Thyroid gland (tissue), 4 donors: ENCODE data around the gene TMEM256. TPM values are rescaled to one million over a fixed set of nuclear protein-coding genes. Genes with fewer than 3 reads are reported as not detected.

ENCODE experiments used
- DNase-seq, 2 donors: peaks; one replicate each; pipeline ENCODE4 v3.0.0-alpha.2; 2019
- H3K27ac ChIP-seq, 3 donors: fragments of 200-600 bp; sonication (generic); 1 replicate in 2 of 3; 2 replicates in 1 of 3; pipeline ENCODE4 v1.5.1; 2016 to 2019; ENCODE audit warnings: mild to moderate bottlenecking in 1 of 3, moderate library complexity in 1 of 3
- H3K27me3 ChIP-seq: fragments of 200-600 bp; sonication (generic); one replicate; pipeline ENCODE4 v1.5.1; 2019
- H3K36me3 ChIP-seq, 2 donors: fragments of 200-600 bp; sonication (generic); one replicate each; pipeline ENCODE4 v1.5.1; 2016 to 2019
- H3K4me1 ChIP-seq, 2 donors: fragments of 200-600 bp; sonication (generic); one replicate each; pipeline ENCODE4 v1.5.1; 2017 to 2019
- H3K4me3 ChIP-seq, 3 donors: fragments of 200-600 bp; sonication (generic); replicated peaks in 1 of 3; 1 replicate in 2 of 3; 2 replicates in 1 of 3; pipeline ENCODE4 v1.5.1; 2016; ENCODE audit warnings: mild to moderate bottlenecking in 1 of 3
- H3K9me3 ChIP-seq: fragments of 200-600 bp; sonication (generic); one replicate; pipeline ENCODE4 v1.5.1; 2017
- POLR2A ChIP-seq, 2 donors: fragments of 450-650 bp; IDR thresholded peaks; one replicate each; pipeline ENCODE4 v1.6.1; 2017; ENCODE audit warnings: antibody characterized with exemption in 2 of 2, mild to moderate bottlenecking in 2 of 2, moderate library complexity in 1 of 2
- WGBS, 2 donors: methylation state at CpG; one replicate each; pipeline ENCODE4 v1.1.5; 2017; 5-methylcytosine and 5-hydroxymethylcytosine counted together
- intact Hi-C: fragments of 100-400 bp; cut with DNase I; formaldehyde crosslinking; loops from one replicate; pipeline ENCODE4 v1.15.1; 2023
- total RNA-seq, 4 donors: library from RNA; depleted of rRNA; stranded (reverse); fragments of >200 nt; gene quantifications; one replicate each; pipeline ENCODE4 v1.2.3, GENCODE V29; 2016
- TF ChIP-seq, protein P1 (sequence below), 6 experiments: fragments of 200-600 bp in 3 of 6; fragments of 450-650 bp in 3 of 6; sonication (generic) in 3 of 6; IDR thresholded peaks; one replicate each; pipeline ENCODE4 v1.5.1; 2016 to 2019; ENCODE audit warnings: antibody characterized with exemption in 6 of 6, mild to moderate bottlenecking in 2 of 6, inconsistent platforms in 1 of 6, moderate library complexity in 1 of 6

Gene TMEM256
- total RNA-seq, 4 donors from 2014 or later, result 27.8 to 133 (median 35.2) TPM

DNA sequence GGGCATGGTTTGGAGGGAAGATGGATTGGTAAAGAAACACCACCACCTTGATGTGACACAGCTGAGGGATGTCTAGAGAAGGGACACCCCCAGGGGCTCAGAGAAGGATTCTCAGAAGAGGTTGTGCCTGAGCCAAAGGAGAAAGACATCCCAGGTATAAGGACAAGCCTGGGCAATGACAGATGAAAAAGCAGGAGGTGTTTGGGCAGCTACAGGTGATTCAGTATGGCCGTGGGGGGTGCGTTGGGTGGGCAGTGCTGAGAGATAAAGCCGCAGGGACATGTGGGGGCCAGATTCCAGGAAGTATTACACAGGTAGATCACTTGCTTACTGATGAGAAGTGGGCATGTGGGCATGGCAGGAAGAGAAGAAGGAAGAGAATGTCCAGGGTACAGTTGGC, 42.0 kb downstream of the TMEM256 start:
- TF ChIP-seq, protein P1, sequence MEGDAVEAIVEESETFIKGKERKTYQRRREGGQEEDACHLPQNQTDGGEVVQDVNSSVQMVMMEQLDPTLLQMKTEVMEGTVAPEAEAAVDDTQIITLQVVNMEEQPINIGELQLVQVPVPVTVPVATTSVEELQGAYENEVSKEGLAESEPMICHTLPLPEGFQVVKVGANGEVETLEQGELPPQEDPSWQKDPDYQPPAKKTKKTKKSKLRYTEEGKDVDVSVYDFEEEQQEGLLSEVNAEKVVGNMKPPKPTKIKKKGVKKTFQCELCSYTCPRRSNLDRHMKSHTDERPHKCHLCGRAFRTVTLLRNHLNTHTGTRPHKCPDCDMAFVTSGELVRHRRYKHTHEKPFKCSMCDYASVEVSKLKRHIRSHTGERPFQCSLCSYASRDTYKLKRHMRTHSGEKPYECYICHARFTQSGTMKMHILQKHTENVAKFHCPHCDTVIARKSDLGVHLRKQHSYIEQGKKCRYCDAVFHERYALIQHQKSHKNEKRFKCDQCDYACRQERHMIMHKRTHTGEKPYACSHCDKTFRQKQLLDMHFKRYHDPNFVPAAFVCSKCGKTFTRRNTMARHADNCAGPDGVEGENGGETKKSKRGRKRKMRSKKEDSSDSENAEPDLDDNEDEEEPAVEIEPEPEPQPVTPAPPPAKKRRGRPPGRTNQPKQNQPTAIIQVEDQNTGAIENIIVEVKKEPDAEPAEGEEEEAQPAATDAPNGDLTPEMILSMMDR (IDR thresholded peaks at IDR 0.05), result no peak
- TF ChIP-seq POLR2A (IDR thresholded peaks at IDR 0.05), result no peak
- DNase-seq, result no peak
- Histone ChIP-seq H3K4me3 (no peak overlapping the region), H3K27me3 (no peaks in the 10 kb centered on the region), H3K27ac (no peak overlapping the region), H3K9me3 (no peaks in the 10 kb centered on the region), H3K4me1 (no peaks in the 10 kb centered on the region), H3K36me3 (no peaks in the 10 kb centered on the region)
- WGBS, 2 donors, result 69 to 85% methylated on average over 3 of the region's 3 CpGs
- intact Hi-C loops, result loop anchor here (5.0 kb wide), 1 partner anchor 60 kb away; the partner anchor contains the start of gene SPEM1

DNA sequence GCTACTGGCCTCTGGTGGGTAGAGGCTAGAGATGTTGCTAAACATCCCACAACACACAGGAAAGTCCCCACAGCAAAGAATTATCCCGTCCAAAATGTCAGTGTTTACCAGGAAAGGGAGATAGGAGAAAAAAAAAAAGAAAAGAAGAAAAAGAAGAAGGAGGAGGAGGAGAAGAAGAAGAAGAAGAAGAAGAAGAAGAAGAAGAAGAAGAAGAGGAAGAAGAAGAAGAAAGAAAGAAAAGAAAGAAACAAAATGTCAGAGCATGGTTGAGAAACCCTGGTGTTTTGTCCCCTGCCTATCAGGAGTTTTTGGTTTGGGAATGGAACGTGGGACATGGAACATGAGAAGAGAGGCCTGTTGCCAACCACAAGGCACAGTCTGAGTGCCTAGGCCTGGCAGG, 46.5 kb downstream of the TMEM256 start:
- intact Hi-C loops, result loop anchor here (5.0 to 10.0 kb wide), 2 partner anchors 127 to 205 kb away; partner anchors contain the start of genes POLR2A, SENP3 and SLC35G6
- Histone ChIP-seq H3K27ac (no peak overlapping the region), H3K27me3 (no peaks in the 10 kb centered on the region), H3K9me3 (no peaks in the 10 kb centered on the region), H3K36me3 (no peaks in the 10 kb centered on the region), H3K4me1 (peaks cover 6 to 34% of the 10 kb centered on the region in 2 donors), H3K4me3 (no peak overlapping the region)
- DNase-seq, result no peak
- WGBS, 2 donors, result 77 to 81% methylated on average over 2 of the region's 2 CpGs
- TF ChIP-seq, protein P1 (IDR thresholded peaks at IDR 0.05), result no peak
- TF ChIP-seq POLR2A (IDR thresholded peaks at IDR 0.05), result no peak

DNA sequence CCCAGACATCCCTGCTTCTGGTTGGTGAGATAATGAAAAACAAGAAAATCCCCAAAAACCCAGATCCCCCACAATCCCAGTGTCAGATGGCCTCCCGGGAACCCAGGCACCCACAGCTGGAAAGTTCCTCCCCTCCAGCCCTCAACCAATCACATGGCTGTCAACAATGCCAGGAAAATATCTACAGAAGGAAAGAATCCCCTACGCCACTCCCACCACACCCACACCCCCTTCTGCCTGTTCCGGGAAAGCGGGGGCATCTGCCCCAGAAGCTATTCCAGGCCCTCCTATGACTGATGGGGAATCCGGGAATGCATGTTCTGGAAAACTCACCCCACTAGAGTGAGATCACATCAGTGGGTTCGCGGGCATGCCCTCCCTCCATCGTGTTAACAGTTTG, 47.1 kb downstream of the TMEM256 start:
- intact Hi-C loops, result loop anchor here (5.0 to 10.0 kb wide), 2 partner anchors 128 to 206 kb away; partner anchors contain the start of genes POLR2A, SENP3 and SLC35G6
- Histone ChIP-seq H3K4me1 (peaks cover 8 to 34% of the 10 kb centered on the region in 2 donors), H3K4me3 (no peak overlapping the region), H3K9me3 (no peaks in the 10 kb centered on the region), H3K27me3 (no peaks in the 10 kb centered on the region), H3K27ac (no peak overlapping the region), H3K36me3 (no peaks in the 10 kb centered on the region)
- TF ChIP-seq, protein P1 (IDR thresholded peaks at IDR 0.05), result no peak
- no peak for DNase-seq
- WGBS, 2 donors, result 63 to 84% methylated on average over 7 of the region's 8 CpGs

DNA sequence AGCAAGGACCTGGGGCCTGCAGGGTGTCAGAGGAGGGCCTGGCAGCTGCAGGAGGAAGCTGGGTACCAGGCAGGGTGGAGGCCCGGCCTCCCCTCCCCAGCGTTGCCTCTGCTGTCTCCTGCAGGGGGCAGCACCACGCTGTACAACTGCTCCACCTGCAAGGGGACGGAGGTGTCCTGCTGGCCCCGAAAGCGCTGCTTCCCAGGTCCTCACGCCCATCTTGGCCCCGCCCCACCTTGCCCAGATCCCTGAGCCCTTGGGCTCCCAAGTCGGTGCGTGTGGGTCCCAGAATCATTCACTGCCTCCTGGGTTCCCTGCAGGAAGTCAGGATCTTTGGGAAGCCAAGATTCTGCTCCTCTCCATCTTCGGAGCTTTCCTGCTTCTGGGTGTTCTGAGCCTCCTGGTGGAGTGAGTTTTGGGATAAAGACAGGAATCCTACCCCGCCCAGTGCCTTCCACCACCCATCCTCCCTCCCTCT, 47.8 kb downstream of the TMEM256 start:
- WGBS, 2 donors, result 13 to 30% methylated on average over 4 to 12 of the region's 12 CpGs
- Histone ChIP-seq H3K4me1 (peaks cover 8 to 34% of the 10 kb centered on the region in 2 donors), H3K27me3 (no peaks in the 10 kb centered on the region), H3K4me3 (no peak overlapping the region), H3K36me3 (no peaks in the 10 kb centered on the region), H3K27ac (no peak overlapping the region), H3K9me3 (no peaks in the 10 kb centered on the region)
- DNase-seq, result peak; percentile 74 to 83
- TF ChIP-seq, protein P1 (IDR thresholded peaks at IDR 0.05), result peak; percentile 49 to 85 (median 79)
- no peak for TF ChIP-seq POLR2A (IDR thresholded peaks at IDR 0.05)
- intact Hi-C loops, result loop anchor here (5.0 to 10.0 kb wide), 2 partner anchors 129 to 206 kb away; partner anchors contain the start of genes POLR2A, SENP3 and SLC35G6

DNA sequence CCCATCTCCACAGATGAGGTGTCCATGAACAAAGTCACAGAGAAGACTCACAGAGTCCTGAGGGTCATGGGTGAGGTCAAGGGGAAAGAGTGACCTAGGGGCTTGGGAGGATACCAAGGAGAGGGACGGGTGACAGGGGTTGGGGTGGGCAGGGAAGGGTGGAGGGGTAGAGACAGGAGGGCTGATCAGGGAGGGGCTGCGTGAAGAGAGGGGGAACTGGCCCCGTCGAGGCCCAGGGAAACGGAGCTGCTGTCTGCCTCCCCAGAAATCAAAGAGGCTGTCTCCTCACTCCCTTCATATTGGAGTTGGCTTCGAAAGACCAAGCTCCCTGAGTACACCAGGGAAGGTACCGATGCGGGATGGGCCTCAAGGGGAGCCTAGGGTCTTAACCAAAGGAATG, 48.3 kb downstream of the TMEM256 start:
- TF ChIP-seq, protein P1 (IDR thresholded peaks at IDR 0.05), result no peak
- no peak for TF ChIP-seq POLR2A (IDR thresholded peaks at IDR 0.05)
- Histone ChIP-seq H3K4me3 (no peak overlapping the region), H3K36me3 (no peaks in the 10 kb centered on the region), H3K27ac (peak overlapping the region in 1 of 3 donors; percentile 24), H3K4me1 (peaks cover 9 to 37% of the 10 kb centered on the region in 2 donors), H3K27me3 (no peaks in the 10 kb centered on the region), H3K9me3 (no peaks in the 10 kb centered on the region)
- WGBS, 2 donors, result 76 to 77% methylated on average over 8 of the region's 8 CpGs
- no peak for DNase-seq
- intact Hi-C loops, result loop anchor here (5.0 to 10.0 kb wide), 2 partner anchors 129 to 207 kb away; partner anchors contain the start of genes POLR2A, SENP3 and SLC35G6
